Activated CD8-positive, alpha-beta memory T cell treated with anti-CD3 and anti-CD28 coated beads for 24 hours (primary cell): Measurements from ENCODE around the gene NEK7.

Experiments
- DNase-seq: peaks from one replicate; pipeline ENCODE4 v3.0.0-alpha.2; 2020

Gene NEK7

GRCh38 chr1:198264282-198264681 lies 107.5 kb downstream of the NEK7 start:
- DNase-seq: no peak

GRCh38 chr1:198265073-198265661 lies 108.4 kb downstream of the NEK7 start:
- DNase-seq: no peak

GRCh38 chr1:198267056-198267455 lies 110.3 kb downstream of the NEK7 start:
- DNase-seq: no peak

- no peak for DNase-seq
Measured at GRCh38 chr1:198267921-198268320, 111.1 kb downstream of the NEK7 start.

GRCh38 chr1:198268784-198269645 lies 112.2 kb downstream of the NEK7 start:
- no peak for DNase-seq

- DNase-seq: no peak
Measured at GRCh38 chr1:198269646-198269940, 112.8 kb downstream of the NEK7 start.

GRCh38 chr1:198270273-198270828 lies 113.6 kb downstream of the NEK7 start:
- no peak for DNase-seq

GRCh38 chr1:198271467-198271866 lies 114.7 kb downstream of the NEK7 start:
- DNase-seq: no peak

- DNase-seq: no peak
Measured at GRCh38 chr1:198272492-198272891, 115.7 kb downstream of the NEK7 start.

- DNase-seq: no peak
Measured at GRCh38 chr1:198273748-198274295, 117.0 kb downstream of the NEK7 start.

GRCh38 chr1:198275597-198275996 lies 118.8 kb downstream of the NEK7 start:
- DNase-seq: no peak

GRCh38 chr1:198276241-198276640 lies 119.4 kb downstream of the NEK7 start:
- DNase-seq: no peak

GRCh38 chr1:198278943-198279342 lies 122.1 kb downstream of the NEK7 start:
- no peak for DNase-seq

- no peak for DNase-seq
Measured at GRCh38 chr1:198280080-198280479, 123.3 kb downstream of the NEK7 start.

- no peak for DNase-seq
Measured at GRCh38 chr1:198281911-198282310, 125.1 kb downstream of the NEK7 start.

GRCh38 chr1:198283222-198283621 lies 126.4 kb downstream of the NEK7 start:
- no peak for DNase-seq

- no peak for DNase-seq
Measured at GRCh38 chr1:198287916-198288315, 131.1 kb downstream of the NEK7 start.

- no peak for DNase-seq
Measured at GRCh38 chr1:198290089-198290683, 133.4 kb downstream of the NEK7 start.

- DNase-seq: no peak
Measured at GRCh38 chr1:198291036-198291435, 134.2 kb downstream of the NEK7 start.

GRCh38 chr1:198291924-198292323 lies 135.1 kb downstream of the NEK7 start:
- no peak for DNase-seq

GRCh38 chr1:198295225-198295624 lies 138.4 kb downstream of the NEK7 start:
- DNase-seq: no peak

GRCh38 chr1:198295971-198296370 lies 139.2 kb downstream of the NEK7 start:
- DNase-seq: no peak

- DNase-seq: no peak
Measured at GRCh38 chr1:198297281-198297680, 140.5 kb downstream of the NEK7 start.

GRCh38 chr1:198298640-198299039 lies 141.8 kb downstream of the NEK7 start:
- no peak for DNase-seq
